GM18519 (cell line): ENCODE data around the gene CNOT4.

Experiments
- ATAC-seq: cut with Tn5 transposase; IDR thresholded peaks from one replicate; pipeline ENCODE4 v1.9.1; 2021; ENCODE audit warnings: mild to moderate bottlenecking, moderate library complexity; ENCODE audit not compliant: unreplicated experiment, low FRiP score

Gene CNOT4

GRCh38 chr7:135409845-135410542, 99.9 kb downstream of the CNOT4 start:
- ATAC-seq, result no peak

GRCh38 chr7:135407884-135408283, 102.0 kb downstream of the CNOT4 start:
- no peak for ATAC-seq

- no peak for ATAC-seq
These were observed 103.0 kb downstream of the CNOT4 start for GRCh38 chr7:135406918-135407317.

DNA sequence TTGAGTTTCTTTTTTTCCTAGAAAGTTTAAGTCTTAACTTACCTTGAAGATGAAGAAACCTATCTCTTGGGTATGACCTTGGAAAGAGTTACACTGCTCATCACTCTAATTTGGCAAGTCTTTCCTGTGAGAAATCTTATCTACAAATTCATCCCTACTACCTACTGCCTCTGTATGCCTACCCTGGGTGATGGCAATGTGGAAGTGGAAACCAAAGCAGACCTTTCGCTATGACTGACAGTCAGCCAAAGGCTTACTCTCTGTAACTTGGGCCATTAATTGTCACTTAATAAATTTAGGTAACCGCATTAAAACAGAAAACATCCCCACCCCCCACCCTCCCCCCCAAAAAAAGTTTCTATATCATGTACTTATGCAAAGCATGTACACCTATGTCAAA, 103.9 kb downstream of the CNOT4 start:
- ATAC-seq, result no peak

DNA sequence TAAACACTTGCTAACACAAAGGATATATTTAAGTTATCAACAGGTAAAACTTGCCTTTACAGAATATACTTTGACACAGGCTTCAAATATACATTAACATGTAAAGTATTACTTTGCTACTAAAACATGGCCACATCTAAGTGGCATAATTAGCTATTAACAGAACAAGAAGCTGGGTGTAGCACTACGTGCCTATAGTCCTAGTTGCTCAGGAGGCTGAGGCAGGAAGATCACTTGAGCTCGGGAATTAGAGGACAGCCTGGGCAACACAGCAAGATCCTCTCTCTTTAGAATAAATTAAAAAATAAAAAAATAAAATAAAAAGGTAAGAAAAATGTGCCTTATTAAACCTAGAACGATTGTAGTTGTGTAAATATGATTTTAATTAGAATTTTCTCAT, 106.6 kb downstream of the CNOT4 start:
- no peak for ATAC-seq

DNA sequence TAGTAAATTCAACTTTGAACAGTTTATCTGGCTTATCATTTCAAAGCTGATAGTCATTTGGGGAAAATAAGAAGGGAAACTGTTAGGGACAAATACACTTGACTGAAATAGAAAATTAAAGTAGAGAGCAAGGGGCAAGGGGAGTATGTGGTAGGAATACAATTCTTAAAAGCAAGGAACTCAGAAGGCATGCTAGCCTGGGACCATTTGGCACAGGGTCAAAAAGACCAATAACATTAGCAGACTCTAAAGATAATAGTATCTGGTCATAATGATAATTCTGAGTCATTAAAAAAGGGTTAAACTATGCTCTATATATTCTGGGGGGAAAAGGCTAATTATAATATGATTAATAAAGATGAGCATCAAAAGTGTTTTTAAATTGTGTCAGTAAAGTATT, 112.2 kb downstream of the CNOT4 start:
- ATAC-seq, result no peak

- ATAC-seq, result no peak
These were observed 117.2 kb downstream of the CNOT4 start for GRCh38 chr7:135392701-135393100.

- ATAC-seq, result no peak
These were observed 118.4 kb downstream of the CNOT4 start for GRCh38 chr7:135391514-135391913.

- no peak for ATAC-seq
These were observed 119.1 kb downstream of the CNOT4 start for GRCh38 chr7:135390829-135391228.

DNA sequence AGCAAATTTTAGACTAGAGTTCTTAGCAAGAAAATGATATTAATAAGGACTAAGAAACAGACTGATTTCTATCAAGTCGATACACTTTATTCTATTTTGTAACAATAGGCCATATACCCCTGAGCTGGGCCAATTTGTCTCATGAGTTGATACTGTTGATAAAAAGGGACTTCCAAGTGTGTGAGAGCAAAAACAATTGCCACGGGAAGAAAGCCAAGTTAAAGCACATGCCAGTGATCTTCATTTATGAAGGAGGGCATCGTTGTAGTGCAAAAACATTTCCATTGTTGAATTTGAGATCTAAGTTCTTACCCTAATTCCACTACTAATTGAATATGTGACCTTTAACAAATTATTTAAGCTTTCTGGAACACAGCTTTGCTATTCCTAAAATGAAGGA, 119.9 kb downstream of the CNOT4 start:
- ATAC-seq, result no peak

- no peak for ATAC-seq
These were observed 121.3 kb downstream of the CNOT4 start for GRCh38 chr7:135388616-135389015.

DNA sequence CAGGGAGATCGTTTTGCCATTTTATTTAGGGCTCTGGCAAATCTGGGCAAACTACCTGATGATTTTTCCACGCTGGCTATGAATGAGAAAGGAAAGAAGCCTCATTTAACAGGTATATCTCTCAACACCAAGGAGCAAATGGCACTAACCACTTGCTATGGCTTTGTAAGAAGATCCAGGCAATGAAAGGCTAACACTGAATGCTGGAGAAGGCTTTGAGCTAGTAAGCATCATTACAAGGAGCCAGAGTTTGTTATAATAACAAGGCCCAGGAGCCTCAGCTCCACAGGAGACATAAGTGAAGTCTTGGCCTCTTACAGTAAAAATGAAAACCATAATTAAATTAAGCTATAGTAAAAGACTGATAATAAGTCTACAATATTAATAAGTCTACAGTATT, 123.1 kb downstream of the CNOT4 start:
- ATAC-seq, result no peak

DNA sequence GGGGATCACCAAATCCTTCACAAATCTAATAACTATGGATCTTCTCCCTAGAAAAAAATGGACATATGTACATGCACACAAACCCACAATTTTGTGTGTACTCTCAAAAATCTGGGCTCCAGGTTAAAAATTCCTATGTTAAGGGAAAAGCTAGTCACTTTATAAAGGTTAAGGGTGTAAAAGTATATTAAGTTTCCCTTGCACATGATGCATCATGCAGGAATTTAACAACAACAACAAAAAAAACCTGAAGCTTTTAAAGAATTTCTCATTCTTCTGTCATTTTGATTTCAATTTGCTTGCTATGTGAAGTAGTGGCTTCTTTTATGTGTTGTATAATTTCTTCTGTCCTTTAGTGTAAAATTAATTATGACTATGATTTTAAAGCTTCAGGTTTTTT, 123.7 kb downstream of the CNOT4 start:
- no peak for ATAC-seq

DNA sequence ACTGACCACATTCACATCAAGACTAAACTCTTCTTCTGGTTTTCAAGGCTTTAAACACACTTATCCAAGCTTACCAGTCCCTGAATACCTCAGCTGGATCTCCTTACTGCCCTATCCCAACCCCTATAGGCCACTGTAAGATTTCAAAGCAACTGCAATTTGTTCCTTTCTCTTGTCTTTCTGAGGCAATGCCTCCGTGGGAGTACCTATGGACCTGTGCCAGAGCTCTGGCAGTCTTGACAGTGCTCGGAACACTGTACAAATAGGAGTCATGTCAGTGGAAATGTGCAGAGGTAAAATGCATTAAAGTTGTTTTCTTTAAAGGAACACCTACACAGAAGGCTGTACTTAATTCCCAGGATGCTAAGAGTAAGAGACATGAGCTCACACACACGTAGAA, 124.7 kb downstream of the CNOT4 start:
- no peak for ATAC-seq

- no peak for ATAC-seq
These were observed 126.3 kb downstream of the CNOT4 start for GRCh38 chr7:135383525-135384175.

GRCh38 chr7:135382173-135382572, 127.7 kb downstream of the CNOT4 start:
- ATAC-seq, result no peak

- ATAC-seq, result no peak
These were observed 128.5 kb downstream of the CNOT4 start for GRCh38 chr7:135381369-135381768.

- ATAC-seq, result no peak
These were observed 129.6 kb downstream of the CNOT4 start for GRCh38 chr7:135380351-135380750.

DNA sequence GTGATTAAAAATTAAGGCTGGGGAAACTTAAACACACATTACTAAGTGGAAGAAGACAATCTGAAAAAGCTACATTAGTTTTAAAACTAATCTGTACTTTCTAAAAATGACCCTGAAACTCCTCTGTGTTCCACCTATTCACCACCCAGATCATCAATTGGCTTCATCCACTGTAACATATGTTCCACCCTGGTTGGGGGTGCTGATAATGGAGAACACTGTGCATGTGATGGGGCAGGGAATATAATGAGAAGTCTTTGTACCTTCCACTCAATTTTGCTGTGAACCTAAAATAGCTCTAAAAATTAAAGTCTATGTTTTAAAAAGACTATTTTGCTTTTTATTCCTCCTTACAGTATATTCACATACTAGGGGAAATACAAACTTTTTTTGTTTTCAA, 132.7 kb downstream of the CNOT4 start:
- ATAC-seq, result no peak

DNA sequence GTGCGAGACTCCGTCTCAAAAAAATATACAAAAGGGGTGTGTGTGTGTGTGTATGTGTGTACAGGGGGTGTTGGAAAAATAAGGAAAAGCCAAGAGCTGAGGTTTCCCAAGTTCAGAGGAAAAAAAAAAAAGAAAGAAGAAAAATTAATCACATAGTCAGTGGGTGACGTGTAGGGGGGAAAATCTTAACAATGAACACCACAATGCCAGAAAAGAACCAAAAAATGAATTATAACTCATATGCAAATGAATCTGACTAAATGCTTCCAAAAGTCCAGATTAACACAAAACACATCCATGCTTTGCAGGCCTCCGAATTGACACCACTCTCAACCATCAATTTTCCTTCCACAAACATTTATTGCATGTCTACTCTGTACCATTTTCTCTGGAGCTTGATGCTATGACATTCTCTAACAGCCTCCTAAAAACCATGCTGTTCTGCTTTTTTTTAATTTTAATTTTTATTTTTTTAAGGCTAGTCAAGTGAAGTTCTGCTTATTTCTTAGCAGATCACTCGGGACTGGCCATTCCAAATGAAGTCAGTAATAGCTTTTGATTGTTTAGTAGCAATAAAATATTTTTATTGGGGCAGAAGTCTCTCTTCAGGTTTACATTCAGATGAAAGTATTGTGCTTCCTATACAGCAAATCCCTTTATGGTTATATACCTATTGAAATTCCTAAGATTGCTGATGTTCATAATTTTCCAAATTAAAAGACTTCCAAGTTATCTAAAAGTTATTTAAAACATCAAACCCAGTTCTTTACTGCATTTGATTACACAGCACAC, 133.8 kb downstream of the CNOT4 start:
- no peak for ATAC-seq

- no peak for ATAC-seq
These were observed 135.2 kb downstream of the CNOT4 start for GRCh38 chr7:135374736-135375135.

DNA sequence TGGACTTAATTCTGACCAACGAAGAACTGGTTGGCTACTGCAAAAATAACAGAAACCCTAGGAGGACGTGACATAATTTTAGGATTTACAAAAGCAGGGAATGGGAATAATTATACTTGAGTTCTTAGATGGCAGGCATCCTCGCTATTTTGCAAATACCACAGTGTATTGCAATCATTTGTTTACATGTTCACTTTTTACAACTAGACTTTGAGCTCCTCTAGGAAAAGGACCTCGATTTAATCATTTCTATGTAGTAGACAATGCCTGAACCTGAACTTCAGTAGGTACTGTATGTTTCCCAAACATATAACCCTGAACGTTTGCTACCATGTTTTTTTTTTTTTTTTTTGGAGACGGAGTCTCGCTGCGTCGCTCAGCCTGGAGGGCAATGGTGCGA, 137.7 kb downstream of the CNOT4 start:
- ATAC-seq, result no peak
